Bladder microvascular endothelial cell (primary cell): ENCODE data around the gene GRIK5. TPM values are rescaled to one million over a fixed set of nuclear protein-coding genes. Genes with fewer than 3 reads are reported as not detected.

ENCODE experiments used
- total RNA-seq: library from RNA; depleted of rRNA; stranded (reverse); fragments of >200 nt; gene quantifications from 2 replicates; pipeline ENCODE4 v1.2.3, GENCODE V29; 2014

GRIK5 gene
- 0.06 TPM in 1 of 2 replicates, not detected in the other for total RNA-seq

GRCh38 chr19:42069619-42070351, at the start of gene GRIK5:
GRIK5 (minus strand) TSS chr19:42070206; CDS start chr19:42065770, 4,436 bp downstream.

GRCh38 chr19:42075616-42076379, 5.8 kb upstream of the GRIK5 start, which contains the start of gene ZNF574:
ZNF574 (plus strand) TSS chr19:42076166; CDS start chr19:42078607, 2,441 bp downstream.

GRCh38 chr19:41993612-41994483, 76.2 kb downstream of the GRIK5 start, which contains the start of gene ATP1A3:
ATP1A3 (minus strand) TSS chr19:41994230; CDS start chr19:41994076, 154 bp downstream.

GRCh38 chr19:41959056-41960053, 110.7 kb downstream of the GRIK5 start, which contains the start of gene RABAC1:
RABAC1 (minus strand) TSS chr19:41959321; CDS start chr19:41959292, 29 bp downstream.

Other genes starting within 250 kb of the GRIK5 start
- not detected in 2 replicates for gene LYPD4, start 225.5 kb downstream of the GRIK5 start, total RNA-seq
- gene DMRTC2, start 225.2 kb downstream of the GRIK5 start, total RNA-seq = not detected in 2 replicates
- gene RPS19, start 210.0 kb downstream of the GRIK5 start, total RNA-seq = 1,287 and 1,298 TPM in 2 replicates
- not detected in 2 replicates for gene CD79A, start 192.9 kb downstream of the GRIK5 start, total RNA-seq
- gene ARHGEF1, start 187.0 kb downstream of the GRIK5 start, total RNA-seq = 42.9 and 43.9 TPM in 2 replicates
- gene ERFL, start 141.8 kb downstream of the GRIK5 start, total RNA-seq = not detected in 2 replicates
- 141 and 157 TPM in 2 replicates for gene RABAC1, start 110.9 kb downstream of the GRIK5 start, total RNA-seq
- under 0.01 TPM in 1 of 2 replicates, not detected in the other for gene ATP1A3, start 76.0 kb downstream of the GRIK5 start, total RNA-seq
- 8.1 and 16.1 TPM in 2 replicates for gene ZNF574, start 6.0 kb upstream of the GRIK5 start, total RNA-seq
- 0.16 and 1.4 TPM in 2 replicates for gene POU2F2, start 62.2 kb upstream of the GRIK5 start, total RNA-seq
- gene DEDD2, start 147.5 kb upstream of the GRIK5 start, total RNA-seq = 18.8 and 20.5 TPM in 2 replicates
- gene ZNF526, start 150.1 kb upstream of the GRIK5 start, total RNA-seq = 6.0 and 11.6 TPM in 2 replicates
- gene GSK3A, start 172.4 kb upstream of the GRIK5 start, total RNA-seq = 9.4 and 23.6 TPM in 2 replicates
- 24.6 and 43.7 TPM in 2 replicates for gene ERF, start 184.9 kb upstream of the GRIK5 start, total RNA-seq
- gene CIC, start 199.0 kb upstream of the GRIK5 start, total RNA-seq = 16.2 and 27.6 TPM in 2 replicates
- 0.32 and 0.38 TPM in 2 replicates for gene PRR19, start 231.9 kb upstream of the GRIK5 start, total RNA-seq
- 36.3 and 40.8 TPM in 2 replicates for gene PAFAH1B3, start 232.4 kb upstream of the GRIK5 start, total RNA-seq
- not detected in 2 replicates for gene TMEM145, start 243.1 kb upstream of the GRIK5 start, total RNA-seq